Measurements from ENCODE around the gene RABL6.

The RABL6 gene

DNA sequence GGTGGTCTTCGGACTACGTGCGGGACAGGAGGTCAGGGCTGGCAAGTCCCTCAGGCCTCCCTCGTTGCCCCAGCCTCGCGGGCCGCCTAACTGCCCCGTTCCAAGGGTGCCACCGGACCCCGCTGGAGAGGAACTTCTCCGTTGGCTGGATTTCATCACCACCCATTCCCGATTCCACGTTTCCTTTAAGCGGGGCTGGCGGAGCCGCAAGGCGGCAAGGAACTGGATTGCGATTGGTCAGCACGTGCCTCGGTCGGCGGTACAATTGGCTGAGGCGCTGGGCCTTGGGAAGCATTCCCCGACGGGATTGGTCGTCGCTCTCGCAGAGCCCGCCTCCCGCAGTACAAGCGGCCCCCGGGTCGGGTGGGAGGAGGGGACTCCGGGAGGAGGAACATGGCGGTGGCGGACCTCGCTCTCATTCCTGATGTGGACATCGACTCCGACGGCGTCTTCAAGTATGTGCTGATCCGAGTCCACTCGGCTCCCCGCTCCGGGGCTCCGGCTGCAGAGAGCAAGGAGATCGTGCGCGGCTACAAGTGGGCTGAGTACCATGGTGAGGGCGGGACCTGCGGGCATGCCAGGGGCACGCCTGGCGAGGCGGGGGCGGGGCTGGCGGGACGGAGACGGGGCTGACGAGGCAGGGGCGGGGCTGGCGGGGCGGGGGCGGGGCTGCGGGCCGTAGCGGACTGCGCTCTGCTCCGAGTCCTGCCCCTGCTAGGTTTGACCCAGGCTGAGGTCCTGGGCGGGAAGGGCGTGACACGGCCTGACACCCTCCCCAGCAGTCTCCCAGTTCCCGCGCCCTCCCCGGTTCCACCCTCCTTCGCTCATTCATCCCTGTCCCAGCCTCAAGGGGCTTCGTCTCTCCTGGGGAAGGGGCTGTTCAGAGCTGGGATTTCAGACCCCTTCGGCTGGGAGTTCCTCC lies 41.6 kb downstream of the RABL6 start, which contains the start of gene PHPT1:
Gene PHPT1 (plus strand): TSS at position 372 of the 922 bp plus-strand sequence. CDS start 22 bp downstream, at position 394.
- peak; percentile 94 for DNase-seq

DNA sequence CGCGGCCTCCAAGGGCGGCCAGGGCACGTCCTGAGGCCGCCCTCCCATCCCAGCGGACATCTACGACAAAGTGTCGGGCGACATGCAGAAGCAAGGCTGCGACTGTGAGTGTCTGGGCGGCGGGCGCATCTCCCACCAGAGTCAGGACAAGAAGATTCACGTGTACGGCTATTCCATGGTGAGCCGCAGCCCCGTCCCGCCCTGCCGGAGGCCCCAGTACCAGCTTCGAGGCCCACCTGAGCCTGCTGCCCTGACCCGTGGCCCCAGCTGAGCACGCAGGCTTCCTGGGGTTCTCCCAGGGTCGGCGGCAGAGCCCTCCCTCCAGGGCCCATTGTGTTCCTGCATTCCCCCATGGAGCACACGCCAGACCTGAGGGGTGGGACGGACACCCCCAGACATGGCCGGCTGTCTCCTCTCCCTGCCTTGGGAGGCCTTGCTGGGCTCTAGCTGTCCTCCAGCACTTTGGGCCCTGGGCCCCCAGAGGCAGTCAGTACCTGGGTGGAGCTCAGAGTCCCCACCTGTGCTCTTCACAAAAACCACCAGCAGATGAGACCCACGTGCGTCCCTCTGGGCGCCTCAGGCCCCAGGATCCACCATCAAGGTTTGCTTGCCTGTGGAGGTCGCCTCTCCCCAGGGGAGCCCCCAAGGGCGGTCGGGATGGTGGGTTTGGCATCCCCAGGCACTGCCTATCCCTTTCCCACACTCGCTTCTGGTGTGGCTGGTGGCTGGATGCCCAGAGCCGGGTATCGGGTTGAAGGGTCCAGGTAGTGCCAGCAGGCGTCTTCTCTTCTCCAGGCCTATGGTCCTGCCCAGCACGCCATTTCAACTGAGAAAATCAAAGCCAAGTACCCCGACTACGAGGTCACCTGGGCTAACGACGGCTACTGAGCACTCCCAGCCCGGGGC lies 42.5 kb downstream of the RABL6 start:
- no peak for DNase-seq

DNA sequence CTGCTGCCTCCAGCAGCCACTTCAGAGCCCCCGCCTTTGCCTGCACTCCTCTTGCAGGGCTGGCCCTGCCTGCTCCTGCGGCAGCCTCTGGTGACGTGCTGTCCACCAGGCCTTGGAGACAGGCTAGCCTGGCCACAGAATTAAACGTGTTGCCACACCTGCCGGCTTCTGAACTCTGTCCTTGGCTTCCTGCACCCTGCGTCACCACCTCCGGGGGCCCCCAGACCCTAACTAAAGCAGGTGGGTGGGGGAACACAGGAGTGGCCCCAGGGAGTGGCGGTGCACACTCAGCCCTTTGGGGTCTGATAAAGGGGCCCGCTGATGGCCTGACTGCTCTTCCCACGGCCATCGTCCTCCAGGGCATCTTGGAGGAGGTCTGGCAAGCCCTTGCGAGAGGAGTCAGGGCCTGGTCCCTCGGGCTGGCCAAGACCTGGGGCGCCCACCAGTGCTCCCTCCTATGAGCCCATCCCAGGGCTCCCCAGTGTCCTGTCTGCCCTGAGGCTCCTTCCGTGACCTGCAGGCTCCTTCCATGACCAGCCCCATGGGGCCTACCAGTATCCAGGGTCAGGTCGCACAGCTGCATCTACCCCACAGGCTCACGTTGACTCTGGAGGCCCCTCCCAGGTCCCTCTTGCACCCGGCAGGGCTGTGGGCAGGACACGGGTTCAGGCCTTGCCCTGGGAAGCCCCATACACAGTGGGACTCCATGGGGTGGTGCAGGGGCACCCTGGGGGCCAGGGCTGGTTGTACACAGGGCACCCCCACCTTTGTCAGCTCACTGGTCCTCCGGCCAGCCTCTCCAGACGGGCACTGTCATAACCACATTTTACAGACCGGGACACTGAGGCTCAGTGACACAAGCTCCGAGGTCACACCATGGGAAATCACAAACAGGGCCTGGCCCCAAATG lies 43.4 kb downstream of the RABL6 start:
- DNase-seq, result no peak

DNA sequence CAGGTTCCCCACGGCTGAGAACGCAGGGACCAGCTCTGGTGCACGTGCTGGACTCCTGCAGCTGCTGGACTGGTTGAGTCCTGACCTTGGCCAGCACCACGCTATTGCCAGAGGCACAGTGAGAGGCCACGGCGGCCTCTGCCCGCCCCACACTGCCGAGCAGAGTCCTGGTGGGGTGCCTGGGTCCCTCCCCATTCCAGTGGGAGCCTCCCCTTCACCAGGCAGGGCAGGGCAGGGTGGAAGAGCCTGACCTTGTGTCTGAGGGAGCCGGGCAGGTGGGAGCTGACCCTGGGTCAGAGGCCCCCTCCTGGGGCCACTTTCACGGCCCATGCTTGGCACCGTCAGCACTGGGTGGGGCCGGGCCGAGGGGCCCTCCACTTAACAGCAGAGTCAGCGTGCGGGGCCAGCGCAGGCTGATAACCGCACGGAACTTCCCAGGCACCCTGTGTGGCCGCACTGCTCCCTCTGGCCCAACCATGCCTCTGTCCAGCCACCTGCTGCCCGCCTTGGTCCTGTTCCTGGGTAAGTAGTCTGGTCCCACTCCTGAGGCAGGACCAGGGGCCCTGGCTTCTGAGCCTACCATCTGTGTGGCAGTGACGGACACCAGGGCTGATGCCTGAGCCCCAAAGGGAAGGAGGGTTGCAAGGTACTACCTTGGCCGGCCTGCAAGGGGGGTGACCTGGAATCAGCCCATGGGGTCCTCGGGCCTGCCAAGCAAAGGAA lies 44.4 kb downstream of the RABL6 start, which contains the start of gene MAMDC4:
Gene MAMDC4 (plus strand): TSS at position 406 of the 723 bp plus-strand sequence. CDS start 71 bp downstream, at position 477.
- no peak for DNase-seq

DNA sequence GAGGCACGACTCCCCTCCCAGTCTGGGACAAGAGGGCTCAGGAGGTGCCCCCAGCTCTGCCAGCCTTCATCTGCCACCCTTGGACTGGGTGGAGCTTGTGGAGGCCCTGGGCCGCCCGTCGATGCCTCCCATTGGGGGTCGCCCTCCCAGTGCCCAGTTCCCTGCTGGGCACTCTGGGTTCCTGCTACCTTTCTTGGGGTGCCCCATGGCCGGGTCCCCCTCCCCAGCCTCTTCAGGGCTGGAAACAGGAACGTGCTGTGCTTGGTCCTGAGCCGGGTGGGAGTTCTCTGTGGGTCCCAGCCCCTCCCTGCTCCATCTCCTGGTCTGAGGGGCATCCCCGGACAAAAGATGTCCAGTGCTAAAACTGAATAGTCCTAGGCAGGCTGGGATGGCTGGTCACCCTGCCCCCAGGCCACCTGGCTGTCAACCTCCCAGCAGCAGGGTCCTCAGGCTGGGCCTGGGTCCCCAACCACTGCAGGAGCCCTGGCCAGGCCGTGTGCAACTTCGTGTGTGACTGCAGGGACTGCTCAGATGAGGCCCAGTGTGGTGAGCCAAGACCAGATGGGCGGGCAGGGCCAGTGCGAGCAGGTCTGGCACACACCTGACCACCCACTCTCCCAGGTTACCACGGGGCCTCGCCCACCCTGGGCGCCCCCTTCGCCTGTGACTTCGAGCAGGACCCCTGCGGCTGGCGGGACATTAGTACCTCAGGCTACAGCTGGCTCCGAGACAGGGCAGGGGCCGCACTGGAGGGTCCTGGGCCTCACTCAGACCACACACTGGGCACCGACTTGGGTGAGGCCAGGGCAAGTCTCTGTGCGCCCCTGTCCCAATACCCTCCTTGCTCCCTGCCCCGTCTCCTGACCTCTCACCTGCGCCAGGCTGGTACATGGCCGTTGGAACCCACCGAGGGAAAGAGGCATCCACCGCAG lies 45.2 kb downstream of the RABL6 start:
- DNase-seq, result no peak

DNA sequence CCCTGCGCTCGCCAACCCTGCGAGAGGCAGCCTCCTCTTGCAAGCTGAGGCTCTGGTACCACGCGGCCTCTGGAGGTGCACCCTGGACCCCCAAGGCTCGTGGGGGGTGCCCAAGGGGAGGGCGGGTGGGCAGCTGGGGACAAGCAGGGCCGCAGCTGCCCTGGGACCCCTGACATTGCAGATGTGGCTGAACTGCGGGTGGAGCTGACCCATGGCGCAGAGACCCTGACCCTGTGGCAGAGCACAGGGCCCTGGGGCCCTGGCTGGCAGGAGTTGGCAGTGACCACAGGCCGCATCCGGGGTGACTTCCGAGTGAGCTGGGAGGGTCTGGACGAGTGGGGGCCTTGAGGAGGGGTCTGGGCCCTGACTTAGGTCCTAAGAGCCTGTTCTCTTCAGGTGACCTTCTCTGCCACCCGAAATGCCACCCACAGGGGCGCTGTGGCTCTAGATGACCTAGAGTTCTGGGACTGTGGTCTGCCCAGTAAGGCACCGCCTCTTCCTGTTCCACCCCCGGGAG lies 45.9 kb downstream of the RABL6 start:
- no peak for DNase-seq

DNA sequence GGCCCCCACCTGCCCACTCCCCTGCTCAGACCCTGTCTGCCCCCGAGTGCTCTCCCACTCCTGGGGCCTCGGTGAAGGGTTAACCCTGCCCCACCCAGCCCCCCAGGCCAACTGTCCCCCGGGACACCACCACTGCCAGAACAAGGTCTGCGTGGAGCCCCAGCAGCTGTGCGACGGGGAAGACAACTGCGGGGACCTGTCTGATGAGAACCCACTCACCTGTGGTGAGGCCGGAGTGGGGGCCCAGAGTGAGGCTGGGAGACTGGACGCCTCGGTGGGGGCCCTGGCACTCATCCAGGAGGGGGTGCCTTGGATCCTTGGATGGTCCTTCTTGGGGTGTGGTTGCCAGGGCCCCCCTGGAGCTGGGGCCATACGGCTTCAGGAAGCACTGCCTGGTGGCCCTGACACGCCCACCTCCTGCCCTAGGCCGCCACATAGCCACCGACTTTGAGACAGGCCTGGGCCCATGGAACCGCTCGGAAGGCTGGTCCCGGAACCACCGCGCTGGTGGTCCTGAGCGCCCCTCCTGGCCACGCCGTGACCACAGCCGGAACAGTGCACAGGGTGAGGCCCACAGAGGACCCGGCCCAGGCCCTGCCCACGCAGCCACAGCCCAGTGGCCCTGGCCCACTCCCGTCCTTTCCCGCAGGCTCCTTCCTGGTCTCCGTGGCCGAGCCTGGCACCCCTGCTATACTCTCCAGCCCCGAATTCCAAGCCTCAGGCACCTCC lies 46.5 kb downstream of the RABL6 start:
- DNase-seq, result no peak

DNA sequence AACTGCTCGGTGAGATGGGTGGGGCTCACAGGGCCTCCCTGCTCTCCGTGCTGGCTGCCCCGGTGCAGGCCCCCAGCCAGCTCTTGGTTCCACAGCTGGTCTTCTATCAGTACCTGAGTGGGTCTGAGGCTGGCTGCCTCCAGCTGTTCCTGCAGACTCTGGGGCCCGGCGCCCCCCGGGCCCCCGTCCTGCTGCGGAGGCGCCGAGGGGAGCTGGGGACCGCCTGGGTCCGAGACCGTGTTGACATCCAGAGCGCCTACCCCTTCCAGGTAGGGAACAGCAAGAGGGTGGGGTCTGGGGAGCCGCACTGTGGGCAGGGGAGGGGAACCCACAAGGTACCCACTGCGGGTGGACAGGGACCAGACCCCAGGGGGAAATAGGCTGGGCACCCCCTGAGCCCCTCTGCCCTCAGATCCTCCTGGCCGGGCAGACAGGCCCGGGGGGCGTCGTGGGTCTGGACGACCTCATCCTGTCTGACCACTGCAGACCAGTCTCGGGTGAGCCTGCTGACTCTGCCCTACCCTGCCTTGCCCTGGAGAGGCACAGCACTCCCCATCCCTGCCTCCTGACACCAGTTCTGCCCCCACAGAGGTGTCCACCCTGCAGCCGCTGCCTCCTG lies 47.2 kb downstream of the RABL6 start:
- no peak for DNase-seq

DNA sequence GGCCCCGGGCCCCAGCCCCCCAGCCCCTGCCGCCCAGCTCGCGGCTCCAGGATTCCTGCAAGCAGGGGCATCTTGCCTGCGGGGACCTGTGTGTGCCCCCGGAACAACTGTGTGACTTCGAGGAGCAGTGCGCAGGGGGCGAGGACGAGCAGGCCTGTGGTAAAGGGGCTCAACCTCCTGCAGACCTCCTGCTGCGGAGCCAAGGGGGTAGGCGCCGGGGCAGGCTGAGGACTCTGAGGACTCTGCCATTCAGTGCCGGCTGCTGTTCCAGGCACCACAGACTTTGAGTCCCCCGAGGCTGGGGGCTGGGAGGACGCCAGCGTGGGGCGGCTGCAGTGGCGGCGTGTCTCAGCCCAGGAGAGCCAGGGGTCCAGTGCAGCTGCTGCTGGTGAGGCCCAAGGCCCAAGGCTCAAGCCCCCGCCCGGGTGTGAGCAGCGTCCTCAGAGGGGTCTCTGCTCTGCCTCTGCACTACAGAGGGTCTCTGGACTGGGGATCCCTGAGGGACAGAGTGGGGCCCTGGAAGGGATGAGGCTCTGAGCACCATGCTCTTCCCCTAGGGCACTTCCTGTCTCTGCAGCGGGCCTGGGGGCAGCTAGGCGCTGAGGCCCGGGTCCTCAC lies 47.8 kb downstream of the RABL6 start:
- no peak for DNase-seq

DNA sequence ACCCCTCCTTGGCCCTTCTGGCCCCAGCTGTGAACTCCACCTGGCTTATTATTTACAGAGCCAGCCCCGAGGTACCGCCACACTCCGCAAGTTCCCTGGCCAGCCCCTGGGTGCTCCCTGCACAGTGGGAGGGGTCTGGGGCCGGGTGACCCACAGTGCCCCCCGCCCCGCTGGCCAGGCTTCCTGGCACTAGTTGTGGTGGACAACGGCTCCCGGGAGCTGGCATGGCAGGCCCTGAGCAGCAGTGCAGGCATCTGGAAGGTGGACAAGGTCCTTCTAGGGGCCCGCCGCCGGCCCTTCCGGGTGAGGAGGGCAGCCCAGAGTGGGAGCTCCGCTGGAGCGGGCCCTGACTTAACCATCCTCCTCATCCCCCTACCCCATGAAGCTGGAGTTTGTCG lies 48.3 kb downstream of the RABL6 start:
- DNase-seq, result no peak

DNA sequence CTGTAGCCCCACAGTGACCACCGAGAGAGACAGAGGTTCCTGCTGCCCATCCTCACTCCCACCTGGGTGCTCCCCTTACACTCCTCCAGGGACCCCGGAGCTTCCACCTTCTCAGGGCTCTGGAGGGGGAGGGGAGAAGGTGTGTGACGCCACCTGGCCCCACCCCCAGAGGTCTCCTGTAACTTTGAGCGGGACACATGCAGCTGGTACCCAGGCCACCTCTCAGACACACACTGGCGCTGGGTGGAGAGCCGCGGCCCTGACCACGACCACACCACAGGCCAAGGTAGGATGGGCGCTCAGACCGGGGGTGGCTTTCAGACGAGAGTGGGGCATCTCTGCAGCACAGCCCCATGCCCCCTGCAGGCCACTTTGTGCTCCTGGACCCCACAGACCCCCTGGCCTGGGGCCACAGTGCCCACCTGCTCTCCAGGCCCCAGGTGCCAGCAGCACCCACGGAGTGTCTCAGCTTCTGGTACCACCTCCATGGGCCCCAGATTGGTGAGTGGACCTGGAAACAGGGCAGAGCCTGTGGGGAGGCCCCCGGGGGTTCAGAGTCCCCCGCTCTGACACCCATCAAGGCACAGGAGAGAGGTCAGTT lies 48.9 kb downstream of the RABL6 start:
- no peak for DNase-seq

DNA sequence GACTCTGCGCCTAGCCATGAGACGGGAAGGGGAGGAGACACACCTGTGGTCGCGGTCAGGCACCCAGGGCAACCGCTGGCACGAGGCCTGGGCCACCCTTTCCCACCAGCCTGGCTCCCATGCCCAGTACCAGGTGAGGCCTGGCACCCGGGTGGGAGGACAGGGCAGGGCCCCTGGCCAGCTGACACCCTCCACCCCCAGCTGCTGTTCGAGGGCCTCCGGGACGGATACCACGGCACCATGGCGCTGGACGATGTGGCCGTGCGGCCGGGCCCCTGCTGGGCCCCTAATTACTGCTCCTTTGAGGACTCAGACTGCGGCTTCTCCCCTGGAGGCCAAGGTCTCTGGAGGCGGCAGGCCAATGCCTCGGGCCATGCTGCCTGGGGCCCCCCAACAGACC lies 49.4 kb downstream of the RABL6 start:
- no peak for DNase-seq

DNA sequence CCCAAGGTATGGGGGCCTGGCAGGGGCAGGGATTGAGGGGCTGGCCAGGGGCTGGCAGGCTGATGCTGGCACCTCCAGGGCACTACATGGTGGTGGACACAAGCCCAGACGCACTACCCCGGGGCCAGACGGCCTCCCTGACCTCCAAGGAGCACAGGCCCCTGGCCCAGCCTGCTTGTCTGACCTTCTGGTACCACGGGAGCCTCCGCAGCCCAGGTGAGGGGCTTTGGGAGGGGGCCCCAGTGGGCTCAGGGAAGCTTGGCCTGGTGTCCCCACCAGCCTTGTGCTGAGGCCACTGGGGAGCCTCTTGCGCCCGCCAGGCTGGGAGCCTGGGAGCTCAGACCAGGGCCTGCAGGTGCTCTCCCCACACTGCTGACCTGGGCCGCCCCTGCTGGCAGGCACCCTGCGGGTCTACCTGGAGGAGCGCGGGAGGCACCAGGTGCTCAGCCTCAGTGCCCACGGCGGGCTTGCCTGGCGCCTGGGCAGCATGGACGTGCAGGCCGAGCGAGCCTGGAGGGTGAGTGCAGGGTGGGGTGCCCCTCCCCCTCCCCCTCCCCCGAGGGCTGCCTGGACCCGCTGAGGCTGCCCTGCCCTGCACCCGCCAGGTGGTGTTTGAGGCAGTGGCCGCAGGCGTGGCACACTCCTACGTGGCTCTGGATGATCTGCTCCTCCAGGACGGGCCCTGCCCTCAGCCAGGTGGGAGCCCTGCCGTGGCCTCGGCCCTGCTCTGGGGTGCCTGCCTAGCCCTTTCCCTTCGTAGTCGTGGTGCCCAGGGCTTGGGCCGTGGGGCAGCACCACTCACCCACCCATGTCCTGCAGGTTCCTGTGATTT lies 50.0 kb downstream of the RABL6 start:
- DNase-seq, result no peak

DNA sequence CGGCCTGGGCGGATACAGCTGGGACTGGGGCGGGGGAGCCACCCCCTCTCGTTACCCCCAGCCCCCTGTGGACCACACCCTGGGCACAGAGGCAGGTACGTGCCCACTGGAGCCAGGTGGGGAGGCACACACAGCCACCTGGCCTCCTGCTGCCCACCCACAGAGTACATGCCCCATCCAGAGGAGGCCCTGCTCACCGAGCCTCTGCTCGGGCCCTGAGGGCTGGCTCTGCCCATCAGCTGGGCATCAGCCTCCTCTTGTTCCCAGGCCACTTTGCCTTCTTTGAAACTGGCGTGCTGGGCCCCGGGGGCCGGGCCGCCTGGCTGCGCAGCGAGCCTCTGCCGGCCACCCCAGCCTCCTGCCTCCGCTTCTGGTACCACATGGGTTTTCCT lies 50.7 kb downstream of the RABL6 start:
- DNase-seq, result no peak

DNA sequence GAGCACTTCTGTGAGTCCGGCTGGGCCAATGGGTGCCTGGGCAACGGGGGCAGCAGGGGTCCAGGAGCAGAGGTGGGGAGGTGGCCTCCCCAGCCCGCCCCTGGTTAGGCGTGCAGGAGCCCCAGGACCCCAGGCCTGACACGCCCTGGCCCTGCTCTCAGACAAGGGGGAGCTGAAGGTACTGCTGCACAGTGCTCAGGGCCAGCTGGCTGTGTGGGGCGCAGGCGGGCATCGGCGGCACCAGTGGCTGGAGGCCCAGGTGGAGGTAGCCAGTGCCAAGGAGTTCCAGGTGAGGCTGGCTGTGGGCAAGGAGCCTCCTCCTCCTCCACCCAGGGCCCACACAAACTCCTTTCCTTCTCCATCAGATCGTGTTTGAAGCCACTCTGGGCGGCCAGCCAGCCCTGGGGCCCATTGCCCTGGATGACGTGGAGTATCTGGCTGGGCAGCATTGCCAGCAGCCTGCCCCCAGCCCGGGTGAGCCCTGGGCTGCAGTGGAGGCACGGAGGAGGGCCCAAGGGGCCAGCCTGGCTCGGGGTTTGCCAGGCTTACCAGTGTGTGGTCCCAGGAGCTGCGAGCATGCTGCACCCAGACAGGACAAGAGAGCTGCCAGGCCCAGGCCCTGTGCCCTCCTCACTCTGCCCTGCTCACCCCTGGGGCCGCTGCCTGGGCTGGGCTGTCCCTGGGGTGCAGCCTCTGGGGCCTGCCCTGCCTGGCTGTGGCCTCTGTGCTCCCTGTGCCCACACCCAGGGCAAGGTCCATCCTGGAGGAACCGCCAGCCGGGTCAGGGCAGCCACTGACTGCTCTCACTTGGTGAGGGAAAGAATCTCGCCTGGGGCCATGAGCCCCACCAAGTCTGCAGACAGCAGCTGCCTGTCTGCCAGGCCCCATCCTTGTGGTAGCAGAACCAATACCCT lies 51.4 kb downstream of the RABL6 start:
- DNase-seq, result no peak

DNA sequence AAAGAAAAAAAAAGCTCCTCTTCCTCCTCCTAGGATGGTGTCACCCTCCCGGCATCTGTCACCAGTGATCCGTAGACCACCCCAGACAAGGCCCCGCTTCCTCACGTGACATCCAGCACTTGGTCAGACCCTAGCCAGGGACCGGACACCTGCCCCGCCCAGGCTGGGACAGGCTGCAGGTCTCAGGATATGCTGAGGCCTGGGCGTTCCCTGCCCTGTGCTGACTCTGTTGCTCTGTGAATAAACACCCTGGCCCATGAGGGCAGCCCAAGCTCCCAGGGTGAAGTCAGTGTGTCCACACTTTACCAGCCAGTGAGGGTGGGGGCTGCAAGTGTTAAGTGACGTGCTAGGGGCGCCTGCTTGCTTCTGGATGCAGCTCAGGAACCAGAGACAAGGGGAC lies 52.8 kb downstream of the RABL6 start:
- no peak for DNase-seq

Measured in DMS 273 treated with DMSO at 0.1 percent for 48 hours (cell line).